GM18508 (cell line): Measurements from ENCODE around the gene PRUNE2.

ENCODE experiments used
- ATAC-seq: cut with Tn5 transposase; IDR thresholded peaks from one replicate; pipeline ENCODE4 v1.9.1; 2021; ENCODE audit warnings: moderate number of reproducible peaks; ENCODE audit not compliant: insufficient read depth, unreplicated experiment

Gene PRUNE2

GRCh38 chr9:76709020-76709419 lies 196.9 kb downstream of the PRUNE2 start:
- ATAC-seq: no peak

GRCh38 chr9:76707510-76707909 lies 198.4 kb downstream of the PRUNE2 start:
- no peak for ATAC-seq

- no peak for ATAC-seq
Measured at GRCh38 chr9:76704593-76705204, 201.2 kb downstream of the PRUNE2 start.

GRCh38 chr9:76703270-76703669 lies 202.6 kb downstream of the PRUNE2 start:
- ATAC-seq: no peak

GRCh38 chr9:76701441-76702039 lies 204.4 kb downstream of the PRUNE2 start:
- ATAC-seq: no peak

GRCh38 chr9:76700916-76701315 lies 205.0 kb downstream of the PRUNE2 start:
- ATAC-seq: no peak

GRCh38 chr9:76699971-76700370 lies 205.9 kb downstream of the PRUNE2 start:
- ATAC-seq: no peak

- ATAC-seq: no peak
Measured at GRCh38 chr9:76697554-76697953, 208.4 kb downstream of the PRUNE2 start.

GRCh38 chr9:76697081-76697480 lies 208.8 kb downstream of the PRUNE2 start:
- ATAC-seq: no peak

- ATAC-seq: no peak
Measured at GRCh38 chr9:76693912-76694311, 212.0 kb downstream of the PRUNE2 start.

- no peak for ATAC-seq
Measured at GRCh38 chr9:76692458-76693129, 213.3 kb downstream of the PRUNE2 start.

- ATAC-seq: no peak
Measured at GRCh38 chr9:76691517-76692313, 214.2 kb downstream of the PRUNE2 start.

GRCh38 chr9:76690973-76691370 lies 214.9 kb downstream of the PRUNE2 start:
- no peak for ATAC-seq

GRCh38 chr9:76690246-76690972 lies 215.5 kb downstream of the PRUNE2 start:
- ATAC-seq: no peak

GRCh38 chr9:76688471-76689238 lies 217.3 kb downstream of the PRUNE2 start:
- no peak for ATAC-seq

- no peak for ATAC-seq
Measured at GRCh38 chr9:76687861-76688391, 218.0 kb downstream of the PRUNE2 start.

GRCh38 chr9:76686756-76687155 lies 219.2 kb downstream of the PRUNE2 start:
- ATAC-seq: no peak

GRCh38 chr9:76684213-76684612 lies 221.7 kb downstream of the PRUNE2 start:
- no peak for ATAC-seq

GRCh38 chr9:76681556-76681955 lies 224.4 kb downstream of the PRUNE2 start:
- no peak for ATAC-seq
